IMR-90 (cell line): ENCODE results near the gene AKNA. TPM values are rescaled to one million over a fixed set of nuclear protein-coding genes. Genes with fewer than 3 reads are reported as not detected.

Experiments used
- ATAC-seq: fragments of 200-7000 bp; cut with Tn5 transposase; 2 replicates; pipeline ENCODE4 v1.9.1; 2020; ENCODE audit warnings: low read depth, mild to moderate bottlenecking, moderate library complexity
- BruUV-seq: library from RNA; stranded (reverse); fragments of 400-500 nt; replicated peaks from 2 replicates; lab custom pipeline; 2021; lab: Mats Ljungman, UMichigan
- CTCF ChIA-PET: fragments of 300-600 bp; formaldehyde crosslinking; extraction: SDS; loops from one replicate; lab custom pipeline; 2021; ENCODE audit warnings: antibody characterized with exemption; lab: Yijun Ruan, JAX
- POLR2A ChIA-PET: fragments of 300-600 bp; sonication (Branson Sonifier 250); formaldehyde crosslinking; loops from one replicate; lab custom pipeline; 2022; ENCODE audit warnings: antibody characterized with exemption; ENCODE audit not compliant: unreplicated experiment; lab: Charles Lee
- DNase-seq: peaks from one replicate; pipeline ENCODE4 v3.0.0; 2013
- H2AFZ ChIP-seq: replicated peaks from 2 replicates; pipeline ENCODE3; 2013; ENCODE audit warnings: low read length, mild to moderate bottlenecking; ENCODE audit not compliant: poor library complexity
- H2AK5ac ChIP-seq: 2 replicates; pipeline ENCODE4 v1.6.1; 2013; ENCODE audit warnings: low read depth, low read length, inconsistent platforms
- H2AK9ac ChIP-seq: replicated peaks from 2 replicates; pipeline ENCODE3; 2013; ENCODE audit warnings: mild to moderate bottlenecking, low read depth, low read length, moderate library complexity; ENCODE audit not compliant: poor library complexity
- H2BK120ac ChIP-seq: 2 replicates; pipeline ENCODE4 v1.6.1; 2013; ENCODE audit warnings: low read depth, low read length, inconsistent platforms
- H2BK15ac ChIP-seq: 3 replicates; pipeline ENCODE4 v1.6.1; 2013; ENCODE audit warnings: low read depth, low read length, inconsistent platforms
- H2BK20ac ChIP-seq: 2 replicates; pipeline ENCODE4 v1.6.1; 2013; ENCODE audit warnings: low read depth, mild to moderate bottlenecking, inconsistent platforms, low read length, moderate library complexity
- H2BK5ac ChIP-seq: 2 replicates; pipeline ENCODE4 v1.6.1; 2013; ENCODE audit warnings: mild to moderate bottlenecking, low read depth, low read length, inconsistent platforms; ENCODE audit not compliant: poor library complexity, severe bottlenecking
- H3K14ac ChIP-seq: replicated peaks from 2 replicates; pipeline ENCODE4 v1.6.1; 2013; ENCODE audit warnings: low read depth, low read length, inconsistent platforms
- H3K18ac ChIP-seq: 2 replicates; pipeline ENCODE4 v1.6.1; 2013; ENCODE audit warnings: low read depth, low read length, control low read depth
- H3K23ac ChIP-seq: 2 replicates; pipeline ENCODE4 v1.6.1; 2013; ENCODE audit warnings: low read depth, low read length, inconsistent platforms
- H3K27ac ChIP-seq: 2 replicates; pipeline ENCODE4 v1.5.1; 2013; ENCODE audit warnings: mild to moderate bottlenecking, control low read depth, low read length; ENCODE audit not compliant: insufficient read depth
- H3K27me3 ChIP-seq: 2 replicates; pipeline ENCODE4 v1.6.1; 2013; ENCODE audit warnings: low read length; ENCODE audit not compliant: control insufficient read depth, insufficient read depth
- H3K36me3 ChIP-seq: 2 replicates; pipeline ENCODE4 v1.6.1; 2013; ENCODE audit warnings: low read length, mixed read lengths; ENCODE audit not compliant: control insufficient read depth, insufficient read depth
- H3K4ac ChIP-seq: 2 replicates; pipeline ENCODE4 v1.6.1; 2013; ENCODE audit warnings: low read depth, low read length, inconsistent platforms
- H3K4me1 ChIP-seq: 2 replicates; pipeline ENCODE4 v1.6.1; 2013; ENCODE audit warnings: low read length, mixed read lengths; ENCODE audit not compliant: control insufficient read depth, insufficient read depth
- H3K4me2 ChIP-seq: 2 replicates; pipeline ENCODE4 v1.6.1; 2013; ENCODE audit warnings: low read depth, mild to moderate bottlenecking, control low read depth, low read length, moderate library complexity
- H3K4me3 ChIP-seq: 2 replicates; pipeline ENCODE4 v1.5.1; 2013; ENCODE audit warnings: low read depth, mild to moderate bottlenecking, control low read depth, low read length, moderate library complexity; ENCODE audit not compliant: insufficient read depth
- H3K56ac ChIP-seq: 2 replicates; pipeline ENCODE4 v1.6.1; 2013; ENCODE audit warnings: low read length, inconsistent platforms; ENCODE audit not compliant: insufficient read depth; ENCODE audit errors: extremely low read depth
- H3K79me1 ChIP-seq, 2 experiments: 2 replicates each; pipeline ENCODE4 v1.6.1; 2013; ENCODE audit warnings: low read length in 2 of 2, inconsistent platforms in 1 of 2, low read depth in 1 of 2
- H3K9ac ChIP-seq: 2 replicates; pipeline ENCODE4 v1.6.1; 2013; ENCODE audit warnings: low read depth, low read length, control low read depth
- H3K9me1 ChIP-seq: 2 replicates; pipeline ENCODE4 v1.6.1; 2013; ENCODE audit warnings: low read length, inconsistent platforms; ENCODE audit not compliant: insufficient read depth
- H3K9me3 ChIP-seq: 2 replicates; pipeline ENCODE4 v1.6.1; 2013; ENCODE audit warnings: low read length; ENCODE audit not compliant: control insufficient read depth, insufficient read depth
- H4K20me1 ChIP-seq: 2 replicates; pipeline ENCODE4 v1.6.1; 2013; ENCODE audit warnings: low read length, inconsistent platforms; ENCODE audit not compliant: insufficient read depth
- H4K5ac ChIP-seq: 2 replicates; pipeline ENCODE4 v1.6.1; 2013; ENCODE audit warnings: mild to moderate bottlenecking, low read depth, low read length, control low read depth
- H4K8ac ChIP-seq, 2 experiments: 2 replicates each; pipeline ENCODE4 v1.6.1; 2013; ENCODE audit warnings: low read depth in 2 of 2, low read length in 2 of 2, control low read depth in 1 of 2, inconsistent platforms in 1 of 2
- H4K91ac ChIP-seq: 2 replicates; pipeline ENCODE4 v1.6.1; 2013; ENCODE audit warnings: low read depth, low read length, inconsistent platforms; ENCODE audit not compliant: insufficient read depth
- BHLHE40 ChIP-seq: fragments of 150-350 bp; IDR thresholded peaks from 2 replicates; pipeline ENCODE4 v1.6.1; 2016; ENCODE audit warnings: mild to moderate bottlenecking, low read depth, low read length
- CEBPB ChIP-seq: IDR thresholded peaks from 2 replicates; pipeline ENCODE4 v1.6.1; 2012; ENCODE audit warnings: low read depth, low read length, improper control_type of control experiment
- CHD1 ChIP-seq: IDR thresholded peaks from 2 replicates; pipeline ENCODE4 v1.6.1; 2012; ENCODE audit warnings: low read depth, low read length, improper control_type of control experiment
- FOS ChIP-seq: fragments of 150-350 bp; IDR thresholded peaks from 2 replicates; pipeline ENCODE4 v1.6.1; 2016; ENCODE audit warnings: low read depth, low read length
- MAFK ChIP-seq: IDR thresholded peaks from 2 replicates; pipeline ENCODE4 v1.6.1; 2012; ENCODE audit warnings: low read depth, low read length, improper control_type of control experiment
- MXI1 ChIP-seq: IDR thresholded peaks from 2 replicates; pipeline ENCODE4 v1.6.1; 2012; ENCODE audit warnings: low read depth, mild to moderate bottlenecking, low read length, moderate library complexity, borderline replicate concordance
- NFE2L2 ChIP-seq: fragments of 150-350 bp; IDR thresholded peaks from 2 replicates; pipeline ENCODE4 v1.6.1; 2016; ENCODE audit warnings: low read depth, mild to moderate bottlenecking, low read length
- POLR2A ChIP-seq: IDR thresholded peaks from 2 replicates; pipeline ENCODE4 v1.6.1; 2012; ENCODE audit warnings: mild to moderate bottlenecking, low read depth, low read length
- RAD21 ChIP-seq: IDR thresholded peaks from 2 replicates; pipeline ENCODE4 v1.6.1; 2012; ENCODE audit warnings: low read length, improper control_type of control experiment
- RFX5 ChIP-seq: IDR thresholded peaks from 2 replicates; pipeline ENCODE4 v1.8.0; 2012; ENCODE audit warnings: low read depth, mild to moderate bottlenecking, low read length, moderate library complexity
- WGBS, 2 experiments: methylation state at CpG; one replicate each; pipeline versions ENCODE4 v1.1.5 to v1.1.7; 2013; ENCODE audit warnings: missing lambda C conversion rate in 2 of 2; ENCODE audit not compliant: insufficient read length in 1 of 2; ENCODE audit errors: extremely low coverage in 2 of 2; 5-methylcytosine and 5-hydroxymethylcytosine counted together
- dilution Hi-C: fragments of 300-500 bp; cut with HindIII; formaldehyde crosslinking; loops from one replicate; pipeline ENCODE4 v1.14.3; 2018; ENCODE audit warnings: low sequenced_read_pairs; ENCODE audit not compliant: unreplicated experiment
- in situ Hi-C: fragments of 300-500 bp; cut with MboI; formaldehyde crosslinking; loops from 3 replicates; pipeline ENCODE4 v1.14.3; 2019; ENCODE audit warnings: low sequenced_read_pairs, inconsistent platforms, mixed read lengths
- intact Hi-C: fragments of 100-400 bp; cut with micrococcal nuclease; formaldehyde crosslinking; loops from 2 replicates; pipeline ENCODE4 v1.10.0; 2022
- polyA plus RNA-seq, 3 experiments: library from polyadenylated mRNA; depleted of rRNA; stranded (reverse); fragments of >200 nt; gene quantifications; 2 replicates each; pipeline ENCODE4 v1.2.3, GENCODE V29; 2012; ENCODE audit warnings: low replicate concordance in 1 of 3
- total RNA-seq: library from RNA; depleted of rRNA; stranded (reverse); fragments of >200 nt; gene quantifications from 2 replicates; pipeline ENCODE4 v1.2.3, GENCODE V29; 2012
- TF ChIP-seq, protein P1 (sequence below): conservative IDR thresholded peaks from 2 replicates; pipeline ENCODE4 v1.5.1; 2012; ENCODE audit warnings: mild to moderate bottlenecking, low read depth, low read length, improper control_type of control experiment
- TF ChIP-seq, protein P2 (sequence below): fragments of 150-350 bp; IDR thresholded peaks from 2 replicates; pipeline ENCODE4 v1.6.1; 2016; ENCODE audit warnings: low read depth, mild to moderate bottlenecking, low read length, moderate library complexity, borderline replicate concordance
- TF ChIP-seq, protein P3 (sequence below): fragments of 150-350 bp; IDR thresholded peaks from 2 replicates; pipeline ENCODE4 v1.6.1; 2017; ENCODE audit warnings: mild to moderate bottlenecking, antibody characterized with exemption, low read length, low read depth

The AKNA gene
- total and polyA plus RNA-seq, 2 of the 4 experiments (the other 2 are of a cell fraction) = 2.7 to 7.3 TPM

DNA sequence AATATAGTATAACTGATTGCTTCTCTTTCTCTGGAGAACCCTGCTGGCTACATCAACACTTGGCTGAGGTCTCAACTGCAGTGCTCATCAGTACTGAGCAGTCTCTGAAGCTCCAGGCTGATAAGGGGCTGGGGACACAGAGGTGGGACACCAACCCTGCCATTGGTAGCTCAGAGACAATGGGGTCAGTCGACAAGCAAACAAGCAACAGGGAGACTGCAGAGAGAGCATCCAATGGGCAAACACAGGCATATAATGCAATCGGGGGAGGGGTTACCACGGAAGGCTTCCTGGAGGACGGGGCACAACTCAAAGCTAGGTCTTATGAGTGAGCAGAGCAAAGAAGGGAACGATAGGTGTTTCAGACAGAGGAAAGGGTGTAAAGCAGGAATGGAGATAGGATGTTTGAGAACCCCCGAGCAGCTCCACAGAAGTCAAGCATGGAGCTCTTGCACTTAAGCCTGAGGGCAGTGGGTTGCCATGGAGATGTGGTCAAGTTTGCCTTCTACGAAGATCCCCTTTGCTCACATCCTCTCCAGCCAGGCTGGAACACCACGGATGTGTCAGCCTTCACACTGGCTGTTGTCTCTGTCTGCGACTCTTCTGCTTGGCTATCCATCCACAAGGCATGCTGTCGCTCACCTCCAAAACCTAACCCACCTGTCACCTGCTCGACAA is 21.5 kb upstream of the AKNA start (continued):
- TF ChIP-seq BHLHE40 = no peak

DNA sequence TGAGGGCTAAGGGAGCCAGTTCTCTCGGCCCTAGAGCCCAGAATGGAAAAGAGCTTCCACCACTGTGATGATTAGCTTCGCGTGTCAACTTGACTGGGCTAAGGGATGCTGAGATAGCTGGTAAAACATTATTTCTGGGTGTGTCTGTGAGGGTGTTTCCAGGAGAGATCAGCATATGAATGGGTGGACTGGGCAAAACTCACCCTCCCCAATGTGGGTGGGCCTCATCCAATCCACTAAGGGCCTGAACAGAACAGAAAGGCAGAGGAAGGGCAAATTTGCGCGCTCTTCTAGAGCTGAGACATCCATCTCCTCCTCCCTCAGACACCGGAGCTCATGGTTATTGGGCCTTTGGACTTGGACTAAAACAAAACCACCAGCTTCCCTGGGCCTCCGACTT is 20.9 kb upstream of the AKNA start:
- Histone ChIP-seq H3K9ac (no peak overlapping the region), H3K23ac (no peak overlapping the region), H3K4me1 (peaks cover under 1% of the 10 kb centered on the region; the same call in 1 of the 2 replicates), H3K4me3 (no peak overlapping the region), H3K18ac (no peak overlapping the region), H3K4me2 (no peak overlapping the region), H2AFZ (no peak overlapping the region), H2BK5ac (no peak overlapping the region), H3K27ac (no peak overlapping the region), H4K5ac (no peak overlapping the region), H4K91ac (no peak overlapping the region), H2BK20ac (no peak overlapping the region), H4K8ac (no peak overlapping the region), H3K14ac (no peak overlapping the region), H3K27me3 (peaks cover 8% of the 10 kb centered on the region; the same call in 1 of the 2 replicates), H2AK9ac (peak overlapping the region; percentile 57), H3K9me3 (no peaks in the 10 kb centered on the region), H3K36me3 (no peaks in the 10 kb centered on the region), H3K56ac (no peak overlapping the region), H2BK15ac (no peak overlapping the region), H3K4ac (no peak overlapping the region), H3K9me1 (no peaks in the 10 kb centered on the region), H4K20me1 (0 out of 2 replicates have a peak, but pooled peaks cover 4% of the 10 kb centered on the region), H2AK5ac (no peak overlapping the region), H3K79me1 (no peaks in the 10 kb centered on the region), H2BK120ac (no peak overlapping the region)
- in situ Hi-C loops = loop anchor here (5.0 to 10.0 kb wide), 3 partner anchors 239 to 496 kb away; no protein-coding TSS in a partner anchor
- ChIA-PET POLR2A (no interaction called here), CTCF (interaction anchor here (1.2 kb wide), 1 partner anchor 9 kb away, joined by 3 read pairs; no protein-coding TSS in a partner anchor)
- dilution Hi-C loops = no loop called here
- intact Hi-C loops = loop anchor here (5.0 to 10.0 kb wide), 3 partner anchors 179 to 496 kb away; partner anchors contain the start of gene ATP6V1G1
- no TSS peak for BruUV-seq
- ATAC-seq (no peak), DNase-seq (no peak)
- 100% methylated on average over 1 of the region's 7 CpGs; no CpG with 5 or more reads in 1 of the 2 experiments for WGBS, 2 experiments
- TF ChIP-seq CEBPB (no peak), CHD1 (no peak), RFX5 (no peak), RAD21 (no peak), FOS (no peak), NFE2L2 (no peak), MAFK (no peak), POLR2A (no peak), MXI1 (no peak)
- TF ChIP-seq, protein P1, sequence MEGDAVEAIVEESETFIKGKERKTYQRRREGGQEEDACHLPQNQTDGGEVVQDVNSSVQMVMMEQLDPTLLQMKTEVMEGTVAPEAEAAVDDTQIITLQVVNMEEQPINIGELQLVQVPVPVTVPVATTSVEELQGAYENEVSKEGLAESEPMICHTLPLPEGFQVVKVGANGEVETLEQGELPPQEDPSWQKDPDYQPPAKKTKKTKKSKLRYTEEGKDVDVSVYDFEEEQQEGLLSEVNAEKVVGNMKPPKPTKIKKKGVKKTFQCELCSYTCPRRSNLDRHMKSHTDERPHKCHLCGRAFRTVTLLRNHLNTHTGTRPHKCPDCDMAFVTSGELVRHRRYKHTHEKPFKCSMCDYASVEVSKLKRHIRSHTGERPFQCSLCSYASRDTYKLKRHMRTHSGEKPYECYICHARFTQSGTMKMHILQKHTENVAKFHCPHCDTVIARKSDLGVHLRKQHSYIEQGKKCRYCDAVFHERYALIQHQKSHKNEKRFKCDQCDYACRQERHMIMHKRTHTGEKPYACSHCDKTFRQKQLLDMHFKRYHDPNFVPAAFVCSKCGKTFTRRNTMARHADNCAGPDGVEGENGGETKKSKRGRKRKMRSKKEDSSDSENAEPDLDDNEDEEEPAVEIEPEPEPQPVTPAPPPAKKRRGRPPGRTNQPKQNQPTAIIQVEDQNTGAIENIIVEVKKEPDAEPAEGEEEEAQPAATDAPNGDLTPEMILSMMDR = no peak
- TF ChIP-seq, protein P2, sequence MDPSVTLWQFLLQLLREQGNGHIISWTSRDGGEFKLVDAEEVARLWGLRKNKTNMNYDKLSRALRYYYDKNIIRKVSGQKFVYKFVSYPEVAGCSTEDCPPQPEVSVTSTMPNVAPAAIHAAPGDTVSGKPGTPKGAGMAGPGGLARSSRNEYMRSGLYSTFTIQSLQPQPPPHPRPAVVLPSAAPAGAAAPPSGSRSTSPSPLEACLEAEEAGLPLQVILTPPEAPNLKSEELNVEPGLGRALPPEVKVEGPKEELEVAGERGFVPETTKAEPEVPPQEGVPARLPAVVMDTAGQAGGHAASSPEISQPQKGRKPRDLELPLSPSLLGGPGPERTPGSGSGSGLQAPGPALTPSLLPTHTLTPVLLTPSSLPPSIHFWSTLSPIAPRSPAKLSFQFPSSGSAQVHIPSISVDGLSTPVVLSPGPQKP = no peak
- TF ChIP-seq, protein P3, sequence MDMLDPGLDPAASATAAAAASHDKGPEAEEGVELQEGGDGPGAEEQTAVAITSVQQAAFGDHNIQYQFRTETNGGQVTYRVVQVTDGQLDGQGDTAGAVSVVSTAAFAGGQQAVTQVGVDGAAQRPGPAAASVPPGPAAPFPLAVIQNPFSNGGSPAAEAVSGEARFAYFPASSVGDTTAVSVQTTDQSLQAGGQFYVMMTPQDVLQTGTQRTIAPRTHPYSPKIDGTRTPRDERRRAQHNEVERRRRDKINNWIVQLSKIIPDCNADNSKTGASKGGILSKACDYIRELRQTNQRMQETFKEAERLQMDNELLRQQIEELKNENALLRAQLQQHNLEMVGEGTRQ = no peak
